ENCODE measurements around the gene FIS1.

GRCh38 chr7:101225650-101226049 lies 19.2 kb downstream of the FIS1 start:
- TF ChIP-seq CTCF (IDR thresholded peaks at IDR 0.05; ENCODE audit: borderline replicate concordance, extremely low read depth, low read length, poor library complexity, severe bottlenecking) (no peak), EZH2 (IDR thresholded peaks at IDR 0.05; ENCODE audit: borderline replicate concordance, low read depth, low read length, severe bottlenecking) (no peak)

All from DND-41 (cell line).